CD4-positive, alpha-beta T cell treated with Interleukin-21 for 1 hour (primary cell): ENCODE results near the gene PDZK1IP1.
A peak's percentile ranks its signal among the peaks of the same experiment; 100 is the strongest.
"Not testable (repeated sequence)": the region's sequence is repeated elsewhere in the genome, so short reads cannot be mapped to it uniquely, and the experiment has no call there.

Experiments
- DNase-seq: peaks from one replicate; pipeline ENCODE4 v3.0.0-alpha.2; 2020

The PDZK1IP1 gene

DNA sequence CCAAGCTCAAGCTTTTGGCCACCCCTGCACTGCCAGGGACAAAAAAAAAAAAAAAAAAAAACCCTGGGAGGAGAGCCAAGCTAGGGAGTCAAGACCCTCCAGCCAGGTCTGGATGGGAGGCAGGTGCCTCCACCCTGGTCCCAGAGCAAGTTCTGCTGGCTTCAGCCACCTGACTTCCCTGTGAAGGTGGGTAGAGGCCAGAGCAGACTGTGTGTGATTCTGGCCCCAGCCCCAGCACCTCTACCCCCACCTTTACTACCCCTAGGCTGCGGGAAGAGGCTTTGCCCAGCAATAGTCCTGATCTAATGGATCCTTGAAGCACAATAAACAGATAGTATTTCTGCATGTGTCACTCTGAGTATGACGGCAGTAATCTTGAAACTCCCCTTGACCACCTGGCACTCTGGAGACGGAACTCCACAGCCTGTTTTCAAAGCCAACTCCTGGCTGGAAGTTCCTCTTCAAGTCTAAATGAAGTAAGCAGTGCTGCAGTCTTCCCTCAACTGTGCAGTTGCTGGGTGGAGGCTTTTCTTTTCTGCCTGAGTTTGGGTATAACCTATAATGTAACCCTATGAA is 9.8 kb downstream of the PDZK1IP1 start:
- DNase-seq = no peak

- DNase-seq = peak; percentile 69
Observed at GRCh38 chr1:47179017-47179987, 10.5 kb downstream of the PDZK1IP1 start.

- DNase-seq = no peak
Observed at GRCh38 chr1:47178654-47179016, 11.2 kb downstream of the PDZK1IP1 start.

DNA sequence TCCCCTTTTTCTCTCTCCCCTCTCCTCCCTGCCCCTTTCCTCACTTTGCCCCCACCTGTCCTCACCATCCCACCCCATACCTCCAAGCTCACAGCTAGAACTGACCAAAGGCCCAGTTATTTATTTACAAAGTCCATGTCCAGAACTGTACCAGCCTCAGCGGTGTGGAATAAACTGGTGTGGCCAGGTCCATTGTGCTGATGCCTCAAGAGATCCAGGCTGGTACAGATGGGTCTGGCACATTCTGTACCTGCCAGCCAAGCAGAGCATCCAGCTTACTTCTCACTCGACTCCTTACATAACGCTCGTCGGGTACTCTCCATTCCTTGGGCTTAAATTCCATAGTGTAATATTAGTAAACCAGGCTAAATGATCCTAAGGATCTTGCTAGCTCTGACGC is 11.8 kb downstream of the PDZK1IP1 start:
- DNase-seq = no peak

DNA sequence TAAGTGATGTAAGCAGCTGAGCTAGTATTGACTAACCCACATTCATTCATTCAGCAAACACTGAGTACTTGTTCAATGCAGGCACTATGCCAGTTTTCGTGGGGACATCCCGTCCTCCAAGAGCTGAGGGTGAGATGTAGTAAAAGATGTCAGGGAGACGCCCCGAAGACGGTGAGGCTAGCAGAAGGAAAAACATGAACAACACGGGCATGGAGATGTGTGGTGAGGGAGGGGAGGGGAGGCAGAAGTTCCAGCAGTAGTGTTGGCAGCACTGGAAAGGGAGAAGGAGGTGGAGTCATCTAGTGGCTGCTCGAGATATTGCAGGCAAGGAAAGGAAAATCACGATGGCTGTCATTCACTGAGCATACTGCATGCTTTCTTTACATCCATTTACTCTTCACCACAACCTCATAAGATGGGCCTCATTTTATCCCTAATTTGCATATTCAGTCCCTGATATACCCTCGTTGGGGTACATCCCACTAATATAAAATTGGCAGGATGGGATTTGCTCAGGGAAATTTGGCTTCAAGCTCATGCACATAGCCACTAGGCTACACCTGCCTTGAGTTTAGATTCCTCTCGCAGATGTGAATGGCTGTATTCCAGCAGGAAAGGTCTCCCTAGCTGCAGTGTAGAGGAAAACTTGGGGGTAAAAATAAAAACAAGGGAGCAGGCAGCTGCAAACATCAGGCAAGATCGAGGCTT is 14.5 kb downstream of the PDZK1IP1 start:
- peak; percentile 45 for DNase-seq

- no peak for DNase-seq
Observed at GRCh38 chr1:47174656-47175020, 15.2 kb downstream of the PDZK1IP1 start.

DNA sequence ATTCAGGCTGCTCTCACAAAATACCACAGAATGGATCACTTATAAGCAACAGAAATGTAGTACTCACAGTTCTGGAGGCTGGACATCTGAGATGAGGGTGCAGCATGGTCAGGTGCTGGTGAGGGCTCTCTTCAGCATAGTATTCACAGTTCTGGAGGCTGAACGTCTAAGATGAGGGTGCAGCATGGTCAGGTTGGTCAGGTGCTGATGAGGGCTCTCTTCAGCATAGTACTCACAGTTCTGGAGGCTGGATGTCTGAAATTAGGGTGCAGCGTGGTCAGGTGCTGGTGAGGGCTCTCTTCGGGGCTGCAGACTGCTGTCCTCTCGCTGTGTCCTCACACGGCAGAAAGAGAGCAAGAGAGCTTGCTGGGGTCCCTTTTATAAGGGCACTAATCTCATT is 17.1 kb downstream of the PDZK1IP1 start:
- DNase-seq = no peak

DNA sequence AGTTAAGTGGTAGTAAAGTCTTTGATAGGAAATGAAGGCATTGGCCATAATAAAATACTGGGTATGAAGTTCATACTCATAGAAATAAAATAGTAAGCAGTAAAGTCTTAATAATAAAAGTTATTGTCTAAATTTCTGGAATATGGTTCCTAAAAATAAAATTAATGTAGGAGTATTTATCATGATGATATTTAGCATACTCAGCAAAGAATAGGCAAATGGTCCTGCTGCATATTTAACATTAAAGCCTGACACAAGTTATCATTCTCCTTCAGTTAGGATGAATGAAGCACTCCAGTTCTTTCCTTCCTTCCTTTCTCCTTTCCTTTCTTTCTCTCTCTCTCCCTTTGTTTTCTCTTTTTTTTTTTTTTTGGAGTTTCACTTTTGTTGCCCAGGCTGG is 25.3 kb downstream of the PDZK1IP1 start:
- no peak for DNase-seq

- DNase-seq = no peak
Observed at GRCh38 chr1:47161298-47162040, 28.4 kb downstream of the PDZK1IP1 start.

GRCh38 chr1:47160716-47161115 is 29.1 kb downstream of the PDZK1IP1 start:
- DNase-seq = no peak

DNA sequence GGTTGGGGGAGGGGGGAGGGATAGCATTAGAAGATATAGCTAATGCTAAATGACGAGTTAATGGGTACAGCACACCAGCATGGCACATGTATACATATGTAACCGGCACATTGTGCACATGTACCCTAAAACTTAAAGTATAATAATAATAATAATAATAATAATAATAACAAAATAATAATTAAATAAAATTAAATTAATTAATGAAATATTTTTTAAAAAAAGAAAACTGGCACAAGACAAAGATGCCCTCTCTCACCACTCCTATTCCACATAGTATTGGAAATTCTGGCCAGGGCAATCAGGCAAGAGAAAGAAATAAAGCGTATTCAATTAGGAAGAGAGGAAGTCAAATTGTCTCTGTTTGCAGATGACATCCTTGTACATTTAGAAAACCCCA is 31.9 kb downstream of the PDZK1IP1 start:
- not testable (repeated sequence) for DNase-seq

DNA sequence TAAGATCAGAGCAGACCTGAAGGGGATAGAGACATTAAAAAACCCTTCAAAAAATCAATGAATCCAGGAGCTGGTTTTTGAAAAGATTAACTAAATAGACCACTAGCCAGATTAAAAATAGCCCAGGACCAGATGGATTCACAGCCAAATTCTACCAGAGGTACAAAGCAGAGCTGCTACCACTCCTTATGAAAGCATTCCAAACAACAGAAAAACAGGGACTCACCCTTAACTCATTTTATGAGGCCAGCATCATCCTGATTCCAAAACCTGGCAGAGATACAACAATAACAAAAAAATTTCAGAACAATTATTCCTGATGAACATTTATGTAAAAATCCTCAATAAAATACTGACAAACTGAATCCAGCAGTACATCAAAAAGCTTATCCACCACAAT is 33.4 kb downstream of the PDZK1IP1 start:
- DNase-seq = not testable (repeated sequence)

DNA sequence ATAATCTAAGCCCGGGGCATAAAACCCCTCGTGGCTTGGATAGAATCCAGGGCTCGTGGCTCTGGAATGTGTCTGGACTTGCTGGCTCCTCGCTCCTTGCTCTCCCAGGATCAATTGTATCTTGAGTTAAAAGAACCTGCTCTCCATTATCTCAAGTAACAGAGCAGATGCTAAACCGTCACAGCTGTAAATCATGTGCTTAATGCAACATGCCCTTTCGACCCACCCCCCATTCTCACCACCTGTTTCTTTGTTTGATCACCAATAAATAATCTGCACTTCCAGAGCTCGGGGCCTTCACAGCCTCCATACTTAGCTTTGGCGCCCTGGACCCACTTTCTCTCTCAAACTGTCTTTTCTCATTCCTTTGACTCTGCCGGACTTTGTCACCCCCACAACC is 40.7 kb downstream of the PDZK1IP1 start:
- not testable (repeated sequence) for DNase-seq

DNA sequence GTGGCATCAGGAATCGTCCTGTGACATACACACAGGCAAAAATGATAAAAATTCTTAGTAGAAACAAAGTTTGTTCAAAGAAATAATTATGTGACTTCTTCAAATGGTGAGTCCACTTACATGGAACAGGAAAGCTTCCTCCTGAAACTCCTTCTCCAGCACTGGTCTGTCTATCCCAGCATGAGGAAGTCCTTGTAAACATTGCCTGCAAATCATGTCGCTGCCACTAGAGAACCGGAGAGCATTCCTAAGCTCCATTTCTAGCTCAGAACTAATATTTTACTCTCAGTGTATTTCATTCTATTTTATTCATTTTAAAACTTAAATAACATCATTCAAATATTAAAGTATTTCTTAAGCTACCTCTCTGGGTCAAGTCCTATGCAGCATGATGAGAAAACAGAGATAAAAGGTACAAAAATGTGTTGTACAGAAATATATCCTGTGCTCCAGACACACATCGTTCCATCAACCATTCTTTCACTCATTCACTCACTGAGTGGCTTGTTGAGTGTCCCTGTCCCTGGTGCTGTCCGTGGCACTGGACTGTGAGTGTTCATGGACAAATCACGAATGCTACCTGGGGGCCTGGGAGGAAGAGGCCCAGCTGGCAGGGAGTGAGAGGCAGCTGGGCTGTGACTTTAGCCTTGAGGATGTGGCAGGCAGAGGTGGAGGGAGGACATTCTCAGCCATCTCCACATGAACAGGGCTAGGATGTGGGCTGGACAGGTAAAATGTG is 42.6 kb downstream of the PDZK1IP1 start:
- no peak for DNase-seq

GRCh38 chr1:47146495-47146894 is 43.3 kb downstream of the PDZK1IP1 start:
- not testable (repeated sequence) for DNase-seq

GRCh38 chr1:47143654-47144053 is 46.2 kb downstream of the PDZK1IP1 start:
- DNase-seq = not testable (repeated sequence)

DNA sequence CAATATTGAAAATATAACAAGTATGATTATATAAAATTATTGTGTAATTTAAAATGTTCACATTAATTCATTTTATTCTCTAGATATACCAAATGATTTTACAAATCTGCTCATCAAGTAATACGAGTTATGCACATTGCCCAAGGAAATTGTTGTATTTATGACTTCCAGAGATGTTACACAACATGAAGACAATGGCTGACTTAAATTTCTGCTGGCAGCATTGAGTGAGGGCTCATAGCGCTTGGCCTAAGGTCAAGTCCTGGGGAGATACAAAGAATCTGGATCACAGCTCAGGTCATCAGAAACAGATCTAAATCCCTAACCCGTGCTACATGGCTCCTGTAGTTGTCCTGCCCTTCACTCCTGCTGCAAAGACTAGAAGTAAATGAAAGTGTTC is 49.5 kb downstream of the PDZK1IP1 start:
- DNase-seq = not testable (repeated sequence)

- no peak for DNase-seq
Observed at GRCh38 chr1:47137925-47138615, 51.8 kb downstream of the PDZK1IP1 start.

DNA sequence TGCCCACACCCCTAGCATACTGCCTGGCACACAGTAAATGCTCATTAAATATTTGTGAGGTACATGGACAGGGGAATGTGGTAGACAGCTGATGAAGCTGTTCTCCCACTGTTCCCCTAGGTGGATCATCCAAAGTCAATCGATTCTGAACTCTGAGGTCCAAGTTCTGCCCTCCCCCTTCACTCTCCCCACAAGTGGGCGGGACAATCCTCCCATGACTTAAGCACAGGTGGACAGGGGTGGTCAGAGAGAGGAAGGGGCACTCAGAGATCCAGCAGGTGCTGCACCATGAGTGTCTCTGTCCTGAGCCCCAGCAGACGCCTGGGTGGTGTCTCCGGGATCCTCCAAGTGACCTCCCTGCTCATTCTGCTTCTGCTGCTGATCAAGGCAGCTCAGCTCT is 52.6 kb downstream of the PDZK1IP1 start, which contains the start of gene CYP4A22:
TSS of gene CYP4A22 (plus strand) at position 244 of the 400 bp plus-strand sequence. CDS start at position 289, 45 bp downstream.
- DNase-seq = no peak
